OCI-LY7 (cell line): ENCODE measurements around the gene PORCN. TPM values are rescaled to one million over a fixed set of nuclear protein-coding genes. Genes with fewer than 3 reads are reported as not detected.

Experiments used
- BruUV-seq: library from RNA; stranded (reverse); fragments of 400-500 nt; replicated peaks from 2 replicates; lab custom pipeline; 2021; lab: Mats Ljungman, UMichigan
- CTCF ChIA-PET: fragments of 300-600 bp; sonication (Branson Sonifier 250); formaldehyde crosslinking; loops from one replicate; lab custom pipeline; 2022; ENCODE audit warnings: antibody characterized with exemption; ENCODE audit not compliant: unreplicated experiment; lab: Charles Lee
- POLR2A ChIA-PET: fragments of 300-600 bp; sonication (Branson Sonifier 250); formaldehyde crosslinking; loops from one replicate; lab custom pipeline; 2022; ENCODE audit warnings: antibody characterized with exemption; lab: Charles Lee
- DNase-seq: peaks from one replicate; pipeline ENCODE4 v3.0.0-alpha.2; 2015; ENCODE audit warnings: low spot score
- H2AFZ ChIP-seq: fragments of 200-600 bp; sonication (generic), shearing (Covaris generic); 2 replicates; pipeline ENCODE4 v1.6.1; 2014; ENCODE audit warnings: mild to moderate bottlenecking, antibody characterized with exemption, low read length, moderate library complexity
- H3K27ac ChIP-seq: fragments of 200-600 bp; sonication (generic); 2 replicates; pipeline ENCODE4 v1.5.1; 2014; ENCODE audit warnings: mixed run types, low read depth, mild to moderate bottlenecking, moderate library complexity, low read length, inconsistent platforms; ENCODE audit not compliant: poor library complexity, severe bottlenecking
- H3K36me3 ChIP-seq: fragments of 200-600 bp; sonication (generic); 2 replicates; pipeline ENCODE4 v1.6.1; 2014; ENCODE audit warnings: mild to moderate bottlenecking, antibody characterized with exemption, low read length, moderate library complexity, mixed read lengths; ENCODE audit not compliant: insufficient read depth
- H3K4me1 ChIP-seq: fragments of 200-600 bp; sonication (generic); 2 replicates; pipeline ENCODE4 v1.5.1; 2014; ENCODE audit warnings: mild to moderate bottlenecking, low read length; ENCODE audit not compliant: insufficient read depth, poor library complexity, severe bottlenecking
- H3K4me2 ChIP-seq: fragments of 200-600 bp; sonication (generic); 2 replicates; pipeline ENCODE4 v1.6.1; 2014; ENCODE audit warnings: mild to moderate bottlenecking, low read length
- H3K4me3 ChIP-seq: fragments of 200-600 bp; sonication (generic); 2 replicates; pipeline ENCODE4 v1.5.1; 2014; ENCODE audit warnings: mild to moderate bottlenecking, low read depth, low read length; ENCODE audit not compliant: poor library complexity, severe bottlenecking
- H3K79me2 ChIP-seq: fragments of 200-600 bp; sonication (generic); 2 replicates; pipeline ENCODE4 v1.6.1; 2016; ENCODE audit warnings: low read depth, mild to moderate bottlenecking, low read length, moderate library complexity, mixed read lengths; ENCODE audit not compliant: insufficient read depth
- H3K9me2 ChIP-seq: fragments of 200-600 bp; sonication (generic); 2 replicates; pipeline ENCODE4 v1.6.1; 2016; ENCODE audit warnings: mild to moderate bottlenecking, low read length, mixed read lengths; ENCODE audit not compliant: insufficient read depth
- H3K9me3 ChIP-seq: fragments of 200-600 bp; sonication (generic); 2 replicates; pipeline ENCODE4 v1.6.1; 2014; ENCODE audit warnings: mild to moderate bottlenecking, mixed run types, low read length, mixed read lengths
- H4K20me1 ChIP-seq: fragments of 200-600 bp; sonication (generic); 2 replicates; pipeline ENCODE4 v1.6.1; 2014; ENCODE audit warnings: mild to moderate bottlenecking, antibody characterized with exemption, low read length, moderate library complexity, mixed read lengths; ENCODE audit not compliant: insufficient read depth
- EZH2phosphoT487 ChIP-seq: fragments of 200-600 bp; sonication (generic); IDR thresholded peaks from 2 replicates; pipeline ENCODE4 v1.6.1; 2018; ENCODE audit warnings: low read depth, borderline replicate concordance, mild to moderate bottlenecking, mixed run types, antibody characterized with exemption, low read length, moderate library complexity, mixed read lengths
- intact Hi-C: fragments of 100-400 bp; cut with micrococcal nuclease; formaldehyde crosslinking; loops from one replicate; pipeline ENCODE4 v1.10.0; 2022; ENCODE audit not compliant: unreplicated experiment
- total RNA-seq, 2 experiments: library from RNA; depleted of rRNA in 1 of 2; stranded (reverse); fragments of >200 nt in 1 of 2; shearing (Covaris generic) in 1 of 2; gene quantifications; 2 replicates each; pipeline ENCODE4 v1.2.3, GENCODE V29; 2014 to 2022
- TF ChIP-seq, protein P1 (sequence below): fragments of 200-600 bp; sonication (generic); conservative IDR thresholded peaks from 2 replicates; pipeline ENCODE4 v1.5.1; 2014; ENCODE audit warnings: mild to moderate bottlenecking, antibody characterized with exemption, low read length, moderate library complexity, mixed read lengths

The PORCN gene
- total RNA-seq, 2 experiments from 2014 or later = 8.4 to 11.3 TPM

DNA sequence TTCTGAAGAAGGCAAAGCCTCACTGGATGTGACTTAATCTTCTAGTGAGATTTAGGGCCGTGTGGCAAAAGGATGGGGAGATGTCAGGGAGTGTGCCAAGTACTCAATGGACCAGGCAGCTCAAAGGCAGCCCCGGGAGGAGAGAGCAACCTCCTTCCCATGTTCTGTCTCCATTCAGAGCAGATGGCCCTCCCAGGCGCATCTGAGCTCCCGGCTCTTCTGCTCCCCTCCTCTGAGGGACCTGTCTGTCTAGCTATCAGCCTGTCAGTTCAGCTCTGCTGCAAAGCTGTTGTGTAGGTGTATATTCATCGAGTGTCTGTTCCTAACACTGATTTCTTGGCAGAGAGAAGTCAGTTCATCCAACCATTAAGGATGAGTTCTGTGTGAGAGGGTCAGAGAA, 10.9 kb upstream of the PORCN start:
- ChIA-PET POLR2A (no interaction called here), CTCF (no interaction called here)
- no peak overlapping the region for H2AFZ ChIP-seq
- intact Hi-C loops = no loop called here
- no TSS peak for BruUV-seq
- no peak for TF ChIP-seq EZH2phosphoT487
- TF ChIP-seq, protein P1, sequence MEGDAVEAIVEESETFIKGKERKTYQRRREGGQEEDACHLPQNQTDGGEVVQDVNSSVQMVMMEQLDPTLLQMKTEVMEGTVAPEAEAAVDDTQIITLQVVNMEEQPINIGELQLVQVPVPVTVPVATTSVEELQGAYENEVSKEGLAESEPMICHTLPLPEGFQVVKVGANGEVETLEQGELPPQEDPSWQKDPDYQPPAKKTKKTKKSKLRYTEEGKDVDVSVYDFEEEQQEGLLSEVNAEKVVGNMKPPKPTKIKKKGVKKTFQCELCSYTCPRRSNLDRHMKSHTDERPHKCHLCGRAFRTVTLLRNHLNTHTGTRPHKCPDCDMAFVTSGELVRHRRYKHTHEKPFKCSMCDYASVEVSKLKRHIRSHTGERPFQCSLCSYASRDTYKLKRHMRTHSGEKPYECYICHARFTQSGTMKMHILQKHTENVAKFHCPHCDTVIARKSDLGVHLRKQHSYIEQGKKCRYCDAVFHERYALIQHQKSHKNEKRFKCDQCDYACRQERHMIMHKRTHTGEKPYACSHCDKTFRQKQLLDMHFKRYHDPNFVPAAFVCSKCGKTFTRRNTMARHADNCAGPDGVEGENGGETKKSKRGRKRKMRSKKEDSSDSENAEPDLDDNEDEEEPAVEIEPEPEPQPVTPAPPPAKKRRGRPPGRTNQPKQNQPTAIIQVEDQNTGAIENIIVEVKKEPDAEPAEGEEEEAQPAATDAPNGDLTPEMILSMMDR = no peak
- H3K4me1 ChIP-seq = no peaks in the 10 kb centered on the region
- no peak overlapping the region for H3K4me3 ChIP-seq
- no peaks in the 10 kb centered on the region for H4K20me1 ChIP-seq
- no peaks in the 10 kb centered on the region for H3K9me2 ChIP-seq
- no peaks in the 10 kb centered on the region for H3K79me2 ChIP-seq
- no peak for DNase-seq
- no peak overlapping the region for H3K4me2 ChIP-seq
- H3K9me3 ChIP-seq = no peaks in the 10 kb centered on the region
- H3K27ac ChIP-seq = no peak overlapping the region
- no peaks in the 10 kb centered on the region for H3K36me3 ChIP-seq

DNA sequence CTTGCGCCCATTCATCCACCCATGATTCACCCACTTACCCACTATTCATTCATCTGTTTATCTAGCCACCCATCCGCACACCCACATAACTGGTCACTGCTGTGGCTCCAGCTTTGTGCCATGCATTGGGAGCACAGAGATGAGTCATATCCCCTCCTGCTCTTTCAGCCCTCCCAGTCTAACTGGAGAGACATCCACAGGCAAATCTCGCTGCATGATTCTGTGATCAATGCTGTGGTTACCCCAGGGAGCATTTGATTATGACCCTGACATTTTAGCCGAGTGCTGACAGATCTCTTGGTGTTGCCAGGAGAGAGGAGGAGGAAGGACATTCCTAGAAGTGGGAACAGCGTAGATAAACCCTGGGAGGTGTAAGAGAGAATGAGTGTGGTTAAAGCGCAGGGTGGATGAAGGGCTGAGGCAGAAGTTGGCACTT, 10.4 kb upstream of the PORCN start:
- TF ChIP-seq, protein P1 = no peak
- no peak for TF ChIP-seq EZH2phosphoT487
- Histone ChIP-seq H3K4me2 (no peak overlapping the region), H3K27ac (no peak overlapping the region), H4K20me1 (no peaks in the 10 kb centered on the region), H3K79me2 (no peaks in the 10 kb centered on the region), H3K4me3 (no peak overlapping the region), H3K36me3 (no peaks in the 10 kb centered on the region), H3K9me3 (no peaks in the 10 kb centered on the region), H3K4me1 (no peaks in the 10 kb centered on the region), H3K9me2 (no peaks in the 10 kb centered on the region), H2AFZ (no peak overlapping the region)
- ChIA-PET POLR2A (no interaction called here), CTCF (no interaction called here)
- DNase-seq = no peak
- no TSS peak for BruUV-seq
- intact Hi-C loops = no loop called here

DNA sequence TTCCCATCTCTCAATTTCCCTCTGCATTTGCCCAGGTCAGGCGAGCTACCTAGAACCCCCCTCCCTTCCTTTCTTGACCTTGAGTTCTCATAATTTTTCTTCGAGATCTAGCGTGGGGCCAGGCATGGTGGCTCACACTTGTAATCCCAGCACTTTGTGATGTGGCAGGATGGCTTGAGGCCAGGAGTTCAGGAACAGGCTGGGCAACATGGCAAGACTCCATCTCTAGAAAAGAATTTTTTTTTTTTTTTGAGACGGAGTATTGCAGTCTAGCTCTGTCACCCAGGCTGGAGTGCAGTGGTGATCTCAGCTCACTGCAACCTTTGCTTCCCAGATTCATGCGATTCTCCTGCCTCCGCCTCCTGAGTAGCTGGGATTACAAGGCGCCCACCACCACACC, 4.5 kb upstream of the PORCN start:
- no peak overlapping the region for H3K4me2 ChIP-seq
- BruUV-seq = no TSS peak
- peaks cover 4% of the 10 kb centered on the region for H3K4me1 ChIP-seq
- no peaks in the 10 kb centered on the region for H3K36me3 ChIP-seq
- no peaks in the 10 kb centered on the region for H4K20me1 ChIP-seq
- ChIA-PET POLR2A (no interaction called here), CTCF (no interaction called here)
- TF ChIP-seq EZH2phosphoT487 = no peak
- TF ChIP-seq, protein P1 = no peak
- H3K4me3 ChIP-seq = no peak overlapping the region
- H3K9me3 ChIP-seq = no peaks in the 10 kb centered on the region
- H3K9me2 ChIP-seq = no peaks in the 10 kb centered on the region
- intact Hi-C loops = no loop called here
- no peak overlapping the region for H3K27ac ChIP-seq
- H3K79me2 ChIP-seq = no peaks in the 10 kb centered on the region
- no peak for DNase-seq
- H2AFZ ChIP-seq = no peak overlapping the region
